Activated CD4-positive, alpha-beta memory T cell treated with anti-CD3 and anti-CD28 coated beads for 36 hours (primary cell): ENCODE measurements around the gene SLC5A1. TPM values are rescaled to one million over a fixed set of nuclear protein-coding genes. Genes with fewer than 3 reads are reported as not detected.

Experiments used
- CTCF ChIA-PET: fragments of 350-600 bp; sonication (Branson Sonifier 250); formaldehyde crosslinking; loops from one replicate; lab custom pipeline; 2021; ENCODE audit warnings: antibody characterized with exemption, inconsistent platforms; lab: Charles Lee
- POLR2A ChIA-PET: fragments of 350-600 bp; sonication (Branson Sonifier 250); formaldehyde crosslinking; loops from one replicate; lab custom pipeline; 2021; ENCODE audit warnings: antibody characterized with exemption; lab: Charles Lee
- DNase-seq: peaks from one replicate; pipeline ENCODE4 v3.0.0-alpha.2; 2020
- H3K27ac Mint-ChIP-seq: one replicate; pipeline ENCODE4 v1.8.0; 2021; ENCODE audit warnings: mixed read lengths
- H3K27me3 Mint-ChIP-seq: one replicate; pipeline ENCODE4 v1.8.0; 2021; ENCODE audit warnings: mixed read lengths
- H3K36me3 Mint-ChIP-seq: one replicate; pipeline ENCODE4 v1.8.0; 2021; ENCODE audit warnings: mixed read lengths
- H3K4me1 Mint-ChIP-seq: one replicate; pipeline ENCODE4 v1.8.0; 2021; ENCODE audit warnings: low read depth, mixed read lengths
- H3K4me3 Mint-ChIP-seq: one replicate; pipeline ENCODE4 v1.8.0; 2021; ENCODE audit warnings: mild to moderate bottlenecking, mixed read lengths
- H3K9me3 Mint-ChIP-seq: one replicate; pipeline ENCODE4 v1.8.0; 2021; ENCODE audit warnings: mixed read lengths
- intact Hi-C: fragments of 100-400 bp; cut with micrococcal nuclease; formaldehyde crosslinking; loops from one replicate; pipeline ENCODE4 v1.15.1; 2023
- total RNA-seq, 2 experiments: library from RNA; stranded (reverse); gene quantifications; one replicate each; pipeline ENCODE4 v1.2.3, GENCODE V29; 2021

SLC5A1 gene
- total RNA-seq, 2 experiments from 2014 or later, result not detected

DNA sequence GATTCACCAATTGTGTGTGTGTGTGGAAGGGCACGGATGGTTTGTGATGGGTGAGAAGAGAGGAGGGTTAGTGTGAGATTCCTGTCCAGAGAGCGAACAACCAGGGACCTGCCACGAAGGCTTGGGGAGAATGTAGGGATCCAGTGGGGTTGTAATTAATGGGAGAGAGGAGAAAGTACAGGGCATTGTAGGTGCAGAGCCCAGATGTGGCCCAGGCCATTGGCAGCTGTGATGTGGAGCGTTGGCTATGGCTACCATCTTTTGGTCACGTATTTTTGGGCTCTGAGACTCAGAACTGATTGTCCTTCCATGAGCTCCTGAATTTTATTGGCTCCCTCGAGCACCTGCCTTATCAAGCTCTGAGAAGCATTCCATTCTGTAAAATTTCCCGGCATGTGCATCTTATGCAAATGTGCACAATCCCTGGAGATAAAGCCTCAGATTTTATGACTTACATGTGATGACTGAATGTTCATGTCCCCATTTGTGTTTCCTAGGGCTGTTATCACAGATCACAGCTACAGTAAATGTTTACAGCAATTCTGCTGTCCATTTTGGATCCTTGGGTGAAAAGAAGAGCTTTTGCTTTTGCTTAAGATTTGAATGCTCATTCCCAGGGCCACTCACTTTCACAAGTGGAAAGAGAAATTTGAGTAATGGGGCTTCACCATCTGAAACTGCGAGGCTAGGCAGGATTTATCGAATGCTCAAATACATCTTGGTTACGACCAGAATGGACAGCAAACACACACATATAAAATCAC is 33.1 kb downstream of the SLC5A1 start:
- ChIA-PET POLR2A (no interaction called here), CTCF (interaction anchor here (1.2 to 2.5 kb wide), 2 partner anchors 99 to 106 kb away, joined by 5 to 10 read pairs; no protein-coding TSS in a partner anchor)
- H3K4me3 Mint-ChIP-seq, result no peak overlapping the region

GRCh38 chr22:32076761-32077084 is 33.7 kb downstream of the SLC5A1 start:
- no peaks in the 10 kb centered on the region for H3K36me3 Mint-ChIP-seq
- ChIA-PET CTCF (interaction anchor here (2.5 kb wide), 1 partner anchor 99 kb away, joined by 10 read pairs; no protein-coding TSS in a partner anchor), POLR2A (no interaction called here)
- H3K9me3 Mint-ChIP-seq, result no peaks in the 10 kb centered on the region
- no peak overlapping the region for H3K4me3 Mint-ChIP-seq
- H3K27me3 Mint-ChIP-seq, result peaks cover 26% of the 10 kb centered on the region
- no peak overlapping the region for H3K27ac Mint-ChIP-seq
- no peak for DNase-seq
- intact Hi-C loops, result no loop called here
- no peaks in the 10 kb centered on the region for H3K4me1 Mint-ChIP-seq

More for the DNA sequence above, 33.1 kb downstream of the SLC5A1 start:
- H3K27ac Mint-ChIP-seq, result no peak overlapping the region
- intact Hi-C loops, result no loop called here
- H3K27me3 Mint-ChIP-seq, result peaks cover 26% of the 10 kb centered on the region
- no peak for DNase-seq
- H3K4me1 Mint-ChIP-seq, result no peaks in the 10 kb centered on the region
- H3K36me3 Mint-ChIP-seq, result no peaks in the 10 kb centered on the region
- no peaks in the 10 kb centered on the region for H3K9me3 Mint-ChIP-seq

DNA sequence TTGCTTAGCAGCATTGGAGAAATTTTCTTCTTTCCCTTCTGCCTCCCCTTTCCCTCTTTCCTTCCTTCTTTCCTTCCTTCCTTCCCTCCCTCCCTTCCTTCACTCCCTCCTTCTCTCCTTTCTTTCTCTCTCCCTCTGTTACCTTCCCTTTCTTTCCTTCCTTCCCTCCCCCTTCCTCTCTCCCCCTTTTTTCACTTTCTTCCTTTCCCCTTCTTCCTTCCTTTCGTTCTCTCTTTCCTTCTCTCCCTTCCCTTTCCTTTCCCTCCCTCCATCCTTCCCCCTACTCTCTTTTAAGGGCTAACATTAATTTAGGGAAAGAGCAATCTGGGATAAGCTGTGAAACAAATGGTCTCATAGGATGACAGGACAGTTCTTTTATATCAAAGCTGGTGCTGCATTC is 34.1 kb downstream of the SLC5A1 start:
- no peaks in the 10 kb centered on the region for H3K4me1 Mint-ChIP-seq
- H3K9me3 Mint-ChIP-seq, result no peaks in the 10 kb centered on the region
- POLR2A ChIA-PET, result no interaction called here
- intact Hi-C loops, result no loop called here
- H3K4me3 Mint-ChIP-seq, result no peak overlapping the region
- CTCF ChIA-PET, result interaction anchor here (2.5 kb wide), 1 partner anchor 100 kb away, joined by 10 read pairs; no protein-coding TSS in a partner anchor
- peaks cover 26% of the 10 kb centered on the region for H3K27me3 Mint-ChIP-seq
- no peaks in the 10 kb centered on the region for H3K36me3 Mint-ChIP-seq
- no peak for DNase-seq
- H3K27ac Mint-ChIP-seq, result no peak overlapping the region

- POLR2A ChIA-PET, result no interaction called here
- no peak overlapping the region for H3K27ac Mint-ChIP-seq
- H3K4me3 Mint-ChIP-seq, result no peak overlapping the region
- H3K36me3 Mint-ChIP-seq, result no peaks in the 10 kb centered on the region
- intact Hi-C loops, result loop anchor here (2.0 kb wide), 1 partner anchor 415 kb away; no protein-coding TSS in a partner anchor
- H3K4me1 Mint-ChIP-seq, result no peaks in the 10 kb centered on the region
- DNase-seq, result no peak
- H3K9me3 Mint-ChIP-seq, result no peaks in the 10 kb centered on the region
- H3K27me3 Mint-ChIP-seq, result peaks cover 15% of the 10 kb centered on the region
- CTCF ChIA-PET, result interaction anchor here (0.6 to 7.5 kb wide), 4 partner anchors 94 to 1943 kb away, joined by 3 to 241 read pairs (median 6); no protein-coding TSS in a partner anchor
These were observed 36.3 kb downstream of the SLC5A1 start for GRCh38 chr22:32079130-32080089.

DNA sequence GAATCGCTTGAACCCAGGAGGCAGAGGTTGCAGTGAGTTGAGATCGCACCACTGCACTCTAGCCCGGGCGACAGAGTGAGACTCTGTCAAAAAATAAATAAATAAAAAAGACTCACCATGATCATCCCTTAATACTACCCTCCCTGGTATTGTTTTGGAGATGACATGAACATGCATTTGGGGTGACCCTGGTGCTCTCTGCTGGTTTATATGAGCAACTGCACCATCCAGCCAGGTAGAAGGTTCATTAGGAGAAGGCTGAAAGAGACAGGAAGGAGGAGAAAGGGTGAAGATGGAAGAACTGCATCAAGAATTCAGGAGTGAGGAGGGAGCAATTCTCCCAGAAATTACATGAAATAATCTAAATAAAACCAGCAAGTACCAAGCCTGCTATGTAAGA is 37.8 kb downstream of the SLC5A1 start:
- Mint-ChIP-seq H3K36me3 (no peaks in the 10 kb centered on the region), H3K4me1 (no peaks in the 10 kb centered on the region), H3K27me3 (peaks cover 10% of the 10 kb centered on the region), H3K27ac (no peak overlapping the region), H3K9me3 (no peaks in the 10 kb centered on the region), H3K4me3 (no peak overlapping the region)
- CTCF ChIA-PET, result interaction anchor here (0.7 to 7.5 kb wide), 10 partner anchors 11 to 415 kb away, joined by 3 to 241 read pairs (median 4); no protein-coding TSS in a partner anchor
- intact Hi-C loops, result loop anchor here (1.0 to 2.0 kb wide), 2 partner anchors 104 to 416 kb away; no protein-coding TSS in a partner anchor
- POLR2A ChIA-PET, result interaction anchor here (0.7 to 1.0 kb wide), 2 partner anchors 30 to 134 kb away, joined by 3 read pairs; no protein-coding TSS in a partner anchor
- DNase-seq, result peak; percentile 38

DNA sequence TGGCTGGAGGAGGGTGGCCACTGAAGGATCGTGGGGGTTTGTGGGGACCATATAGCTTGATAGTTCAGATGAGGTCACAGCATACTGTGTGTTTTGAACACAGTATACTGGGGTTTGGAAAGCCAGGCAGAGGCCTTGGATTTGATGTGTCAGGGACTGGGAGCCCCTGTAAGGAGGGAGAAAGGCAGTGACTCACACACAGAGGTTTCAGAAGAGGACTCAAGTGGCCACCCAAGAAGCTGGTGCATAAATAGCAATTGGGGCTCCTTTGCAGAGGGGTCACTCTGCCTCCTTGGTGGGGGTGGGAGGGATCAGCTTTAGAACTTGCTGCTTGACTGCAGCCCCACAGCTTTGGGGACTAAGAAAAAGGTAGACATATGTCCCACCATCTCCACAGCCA is 39.3 kb downstream of the SLC5A1 start:
- CTCF ChIA-PET, result interaction anchor here (0.7 to 7.5 kb wide), 7 partner anchors 19 to 194 kb away, joined by 3 to 241 read pairs (median 3); no protein-coding TSS in a partner anchor
- Mint-ChIP-seq H3K27me3 (peaks cover 13% of the 10 kb centered on the region), H3K36me3 (no peaks in the 10 kb centered on the region), H3K27ac (no peak overlapping the region), H3K9me3 (no peaks in the 10 kb centered on the region), H3K4me1 (no peaks in the 10 kb centered on the region), H3K4me3 (no peak overlapping the region)
- intact Hi-C loops, result no loop called here
- POLR2A ChIA-PET, result no interaction called here
- DNase-seq, result no peak

GRCh38 chr22:32083000-32083399 is 39.9 kb downstream of the SLC5A1 start:
- no peaks in the 10 kb centered on the region for H3K36me3 Mint-ChIP-seq
- H3K4me3 Mint-ChIP-seq, result no peak overlapping the region
- H3K4me1 Mint-ChIP-seq, result no peaks in the 10 kb centered on the region
- no peak for DNase-seq
- ChIA-PET CTCF (interaction anchor here (0.7 to 7.5 kb wide), 3 partner anchors 25 to 193 kb away, joined by 3 to 241 read pairs (median 4); no protein-coding TSS in a partner anchor), POLR2A (no interaction called here)
- no peaks in the 10 kb centered on the region for H3K9me3 Mint-ChIP-seq
- no peak overlapping the region for H3K27ac Mint-ChIP-seq
- intact Hi-C loops, result no loop called here
- peaks cover 15% of the 10 kb centered on the region for H3K27me3 Mint-ChIP-seq

GRCh38 chr22:32083814-32084213 is 40.8 kb downstream of the SLC5A1 start:
- Mint-ChIP-seq H3K27me3 (peaks cover 18% of the 10 kb centered on the region), H3K9me3 (no peaks in the 10 kb centered on the region), H3K4me1 (no peaks in the 10 kb centered on the region), H3K27ac (no peak overlapping the region), H3K4me3 (no peak overlapping the region), H3K36me3 (no peaks in the 10 kb centered on the region)
- ChIA-PET POLR2A (no interaction called here), CTCF (interaction anchor here (7.5 kb wide), 1 partner anchor 109 kb away, joined by 241 read pairs; no protein-coding TSS in a partner anchor)
- no peak for DNase-seq
- intact Hi-C loops, result no loop called here

GRCh38 chr22:32088084-32088483 is 45.0 kb downstream of the SLC5A1 start:
- no peaks in the 10 kb centered on the region for H3K4me1 Mint-ChIP-seq
- H3K9me3 Mint-ChIP-seq, result no peaks in the 10 kb centered on the region
- no peak for DNase-seq
- no peaks in the 10 kb centered on the region for H3K36me3 Mint-ChIP-seq
- H3K27me3 Mint-ChIP-seq, result peaks cover 18% of the 10 kb centered on the region
- ChIA-PET POLR2A (no interaction called here), CTCF (interaction anchor here (2.2 kb wide), 1 partner anchor 110 kb away, joined by 11 read pairs; no protein-coding TSS in a partner anchor)
- no peak overlapping the region for H3K27ac Mint-ChIP-seq
- H3K4me3 Mint-ChIP-seq, result no peak overlapping the region
- intact Hi-C loops, result no loop called here

GRCh38 chr22:32097018-32097417 is 54.0 kb downstream of the SLC5A1 start:
- Mint-ChIP-seq H3K27ac (no peak overlapping the region), H3K27me3 (no peaks in the 10 kb centered on the region), H3K4me1 (peaks cover 14% of the 10 kb centered on the region), H3K36me3 (no peaks in the 10 kb centered on the region), H3K4me3 (no peak overlapping the region), H3K9me3 (no peaks in the 10 kb centered on the region)
- no peak for DNase-seq
- intact Hi-C loops, result no loop called here
- ChIA-PET POLR2A (no interaction called here), CTCF (no interaction called here)

DNA sequence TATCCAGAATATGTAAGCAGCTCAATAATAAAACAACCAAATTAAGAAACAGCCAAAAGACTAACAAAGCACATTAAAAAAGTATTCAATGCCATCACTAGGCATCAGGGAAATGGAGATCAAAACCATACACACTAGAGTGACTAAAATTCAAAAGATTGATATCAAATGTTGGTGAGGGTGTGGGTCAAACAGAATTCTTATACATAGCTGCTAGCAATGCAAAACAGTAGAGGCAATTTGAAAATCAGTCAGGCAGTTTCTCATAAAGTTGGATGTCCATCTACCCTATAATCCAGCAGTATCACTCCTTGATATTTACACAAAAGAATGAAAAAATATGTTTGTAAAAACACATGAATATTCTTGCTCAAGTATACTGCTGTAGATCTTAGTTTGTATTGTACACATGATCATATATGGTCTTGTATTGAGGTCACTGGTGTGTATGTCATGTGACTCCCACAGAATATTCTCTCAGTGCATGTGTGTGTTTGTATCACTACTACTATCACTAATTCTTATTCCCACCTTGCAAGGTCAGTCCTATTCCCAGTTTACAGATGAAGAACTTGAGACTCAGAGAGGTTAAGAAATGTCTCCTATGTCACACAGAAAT is 54.9 kb downstream of the SLC5A1 start:
- DNase-seq, result no peak
- Mint-ChIP-seq H3K27me3 (no peaks in the 10 kb centered on the region), H3K4me1 (peaks cover 14% of the 10 kb centered on the region), H3K27ac (no peak overlapping the region), H3K4me3 (no peak overlapping the region), H3K36me3 (no peaks in the 10 kb centered on the region), H3K9me3 (no peaks in the 10 kb centered on the region)
- POLR2A ChIA-PET, result no interaction called here
- intact Hi-C loops, result no loop called here
- CTCF ChIA-PET, result no interaction called here
